Panc1 (cell line): ENCODE data around the gene MIA2. TPM values are rescaled to one million over a fixed set of nuclear protein-coding genes. Genes with fewer than 3 reads are reported as not detected.

Experiments used
- ATAC-seq: fragments of 200-7000 bp; cut with Tn5 transposase; 2 replicates; pipeline ENCODE4 v1.9.1; 2020; ENCODE audit warnings: mild to moderate bottlenecking, moderate library complexity
- BruUV-seq: library from RNA; stranded (reverse); fragments of 400-500 nt; replicated peaks from 2 replicates; lab custom pipeline; 2021; lab: Mats Ljungman, UMichigan
- CTCF ChIA-PET: fragments of 300-600 bp; sonication (Branson Sonifier 250); formaldehyde crosslinking; loops from one replicate; lab custom pipeline; 2022; ENCODE audit warnings: antibody characterized with exemption; lab: Charles Lee
- POLR2A ChIA-PET: fragments of 300-600 bp; sonication (Branson Sonifier 250); formaldehyde crosslinking; loops from one replicate; lab custom pipeline; 2022; ENCODE audit warnings: antibody characterized with exemption; lab: Charles Lee
- DNase-seq: peaks from one replicate; pipeline ENCODE4 v3.0.0-alpha.2; 2010; ENCODE audit warnings: low read depth, low spot score
- H3K27ac ChIP-seq: 2 replicates; pipeline ENCODE4 v1.5.1; 2011; ENCODE audit warnings: mild to moderate bottlenecking, low read length, inconsistent platforms
- H3K27me3 ChIP-seq: fragments of 200-500 bp; sonication (Bioruptor generic); 2 replicates; pipeline ENCODE4 v1.6.0; 2014; ENCODE audit warnings: low read length, inconsistent platforms; ENCODE audit not compliant: control insufficient read depth, insufficient read depth
- H3K36me3 ChIP-seq: fragments of 200-500 bp; sonication (Bioruptor generic); 2 replicates; pipeline ENCODE4 v1.5.1; 2014; ENCODE audit warnings: inconsistent platforms, mild to moderate bottlenecking, low read length, moderate library complexity; ENCODE audit not compliant: control insufficient read depth, insufficient read depth
- H3K4me1 ChIP-seq: 2 replicates; pipeline ENCODE4 v1.5.1; 2011; ENCODE audit warnings: inconsistent platforms, mild to moderate bottlenecking, low read length, moderate library complexity; ENCODE audit not compliant: control insufficient read depth, insufficient read depth
- H3K4me3 ChIP-seq, 2 experiments: 2 replicates each; pipeline ENCODE4 v1.5.1; 2011 to 2012; ENCODE audit warnings: low read depth in 2 of 2, low read length in 2 of 2, mild to moderate bottlenecking in 2 of 2, inconsistent platforms in 1 of 2, moderate library complexity in 1 of 2
- H3K9me3 ChIP-seq: fragments of 200-500 bp; sonication (Bioruptor generic); 2 replicates; pipeline ENCODE4 v1.5.1; 2014; ENCODE audit warnings: low read depth, mild to moderate bottlenecking, inconsistent platforms, low read length, moderate library complexity; ENCODE audit not compliant: control insufficient read depth, insufficient read depth
- CTCF ChIP-seq: fragments of 450-650 bp; IDR thresholded peaks from 2 replicates; pipeline ENCODE4 v1.5.1; 2017; ENCODE audit warnings: mild to moderate bottlenecking
- POLR2AphosphoS5 ChIP-seq: IDR thresholded peaks from 2 replicates; pipeline ENCODE4 v1.6.1; 2012; ENCODE audit warnings: mild to moderate bottlenecking, low read depth, low read length, moderate library complexity
- REST ChIP-seq, 2 experiments: IDR thresholded peaks; 2 replicates each; pipeline ENCODE4 v1.6.1; 2011 to 2012; ENCODE audit warnings: low read depth in 2 of 2, control low read depth in 1 of 2, low read length in 1 of 2, mild to moderate bottlenecking in 1 of 2, moderate library complexity in 1 of 2; ENCODE audit not compliant: insufficient read depth in 1 of 2
- SIN3A ChIP-seq: IDR thresholded peaks from 2 replicates; pipeline ENCODE4 v1.6.1; 2012; ENCODE audit warnings: low read depth, mild to moderate bottlenecking, low read length, moderate library complexity, borderline replicate concordance; ENCODE audit not compliant: insufficient read depth
- TCF7L2 ChIP-seq: IDR thresholded peaks from 2 replicates; pipeline ENCODE4 v1.6.1; 2011; ENCODE audit warnings: mild to moderate bottlenecking, low read depth, low read length, inconsistent platforms
- in situ Hi-C: cut with HindIII; loops from 2 replicates; pipeline ENCODE4 v1.10.0; 2016; ENCODE audit warnings: low sequenced_read_pairs, low pct_unique_long_range_greater_than_20kb
- intact Hi-C: fragments of 100-400 bp; cut with micrococcal nuclease; formaldehyde crosslinking; loops from one replicate; pipeline ENCODE4 v1.10.0; 2022; ENCODE audit not compliant: unreplicated experiment
- total RNA-seq: library from RNA; stranded (reverse); gene quantifications from one replicate; pipeline ENCODE4 v1.2.1, GENCODE V29; 2021; ENCODE audit not compliant: unreplicated experiment

The MIA2 gene
- total RNA-seq, 1 experiment from 2014 or later = 19.2 TPM

- Histone ChIP-seq H3K9me3 (no peaks in the 10 kb centered on the region), H3K36me3 (no peaks in the 10 kb centered on the region), H3K27ac (no peak overlapping the region), H3K4me1 (0 out of 2 replicates have a peak, but pooled peaks cover 3% of the 10 kb centered on the region), H3K27me3 (no peaks in the 10 kb centered on the region), H3K4me3 (no peak overlapping the region)
- BruUV-seq = no TSS peak
- TF ChIP-seq POLR2AphosphoS5 (no peak), CTCF (no peak), TCF7L2 (no peak), SIN3A (no peak), REST (IDR thresholded peaks at IDR 0.05; ENCODE audit: insufficient read depth in 1 of 2, low read depth in 2 of 2, low read length in 1 of 2) (no peak)
- ATAC-seq = no peak
- POLR2A ChIA-PET = no interaction called here
- no peak for DNase-seq
- in situ Hi-C loops = no loop called here
- intact Hi-C loops = no loop called here
- CTCF ChIA-PET = no interaction called here
These were observed 4.5 kb upstream of the MIA2 start for GRCh38 chr14:39229222-39229543.

GRCh38 chr14:39229601-39230110, 4.1 kb upstream of the MIA2 start:
- 0 out of 2 replicates have a peak, but pooled peaks cover 3% of the 10 kb centered on the region for H3K4me1 ChIP-seq
- no TSS peak for BruUV-seq
- no peaks in the 10 kb centered on the region for H3K9me3 ChIP-seq
- no peak overlapping the region for H3K4me3 ChIP-seq
- in situ Hi-C loops (no loop called here), intact Hi-C loops (loop anchor here (5.0 kb wide), 2 partner anchors 138 to 203 kb away; partner anchors contain the start of gene FBXO33)
- H3K27ac ChIP-seq = no peak overlapping the region
- no peak for TF ChIP-seq POLR2AphosphoS5
- TF ChIP-seq TCF7L2 = no peak
- TF ChIP-seq CTCF = no peak
- TF ChIP-seq SIN3A = no peak
- no peak for TF ChIP-seq REST (IDR thresholded peaks at IDR 0.05; ENCODE audit: insufficient read depth in 1 of 2, low read depth in 2 of 2, low read length in 1 of 2)
- DNase-seq (no peak), ATAC-seq (no peak)
- ChIA-PET POLR2A (no interaction called here), CTCF (no interaction called here)
- H3K27me3 ChIP-seq = no peaks in the 10 kb centered on the region
- no peaks in the 10 kb centered on the region for H3K36me3 ChIP-seq
